NCI-H2171 (cell line): Measurements from ENCODE around the gene PLEK.

Experiments used
- DNase-seq: peaks from one replicate; lab custom pipeline; 2025; lab: John Stamatoyannopoulos, UW

PLEK gene

GRCh38 chr2:68416081-68416675 lies 51.1 kb downstream of the PLEK start:
- no peak for DNase-seq

GRCh38 chr2:68417926-68418325 lies 52.8 kb downstream of the PLEK start:
- DNase-seq = no peak

- DNase-seq = no peak
These were observed 53.3 kb downstream of the PLEK start for GRCh38 chr2:68418419-68418818.

GRCh38 chr2:68418855-68419254 lies 53.8 kb downstream of the PLEK start:
- no peak for DNase-seq

- DNase-seq = no peak
These were observed 55.3 kb downstream of the PLEK start for GRCh38 chr2:68420254-68420910.

- DNase-seq = no peak
These were observed 59.0 kb downstream of the PLEK start for GRCh38 chr2:68423966-68424650.

GRCh38 chr2:68425503-68425902 lies 60.4 kb downstream of the PLEK start:
- no peak for DNase-seq

- no peak for DNase-seq
These were observed 61.4 kb downstream of the PLEK start for GRCh38 chr2:68426446-68426845.

GRCh38 chr2:68426848-68427579 lies 61.9 kb downstream of the PLEK start:
- DNase-seq = no peak

- no peak for DNase-seq
These were observed 63.0 kb downstream of the PLEK start for GRCh38 chr2:68428126-68428525.

- no peak for DNase-seq
These were observed 63.7 kb downstream of the PLEK start for GRCh38 chr2:68428746-68429145.

GRCh38 chr2:68429311-68429826 lies 64.3 kb downstream of the PLEK start:
- no peak for DNase-seq

- DNase-seq = no peak
These were observed 66.4 kb downstream of the PLEK start for GRCh38 chr2:68431316-68431972.

GRCh38 chr2:68432696-68433658 lies 67.9 kb downstream of the PLEK start:
- no peak for DNase-seq

- no peak for DNase-seq
These were observed 69.9 kb downstream of the PLEK start for GRCh38 chr2:68434981-68435380.

- no peak for DNase-seq
These were observed 70.5 kb downstream of the PLEK start for GRCh38 chr2:68435615-68436014.

GRCh38 chr2:68436270-68436669 lies 71.2 kb downstream of the PLEK start:
- no peak for DNase-seq

- DNase-seq = no peak
These were observed 73.6 kb downstream of the PLEK start for GRCh38 chr2:68438455-68439303.

- DNase-seq = peak; percentile 76
These were observed 76.3 kb downstream of the PLEK start for GRCh38 chr2:68441179-68441993.
